ENCODE measurements around the gene ZNF770. TPM values are rescaled to one million over a fixed set of nuclear protein-coding genes. Genes with fewer than 3 reads are reported as not detected.

Gene ZNF770, protein sequence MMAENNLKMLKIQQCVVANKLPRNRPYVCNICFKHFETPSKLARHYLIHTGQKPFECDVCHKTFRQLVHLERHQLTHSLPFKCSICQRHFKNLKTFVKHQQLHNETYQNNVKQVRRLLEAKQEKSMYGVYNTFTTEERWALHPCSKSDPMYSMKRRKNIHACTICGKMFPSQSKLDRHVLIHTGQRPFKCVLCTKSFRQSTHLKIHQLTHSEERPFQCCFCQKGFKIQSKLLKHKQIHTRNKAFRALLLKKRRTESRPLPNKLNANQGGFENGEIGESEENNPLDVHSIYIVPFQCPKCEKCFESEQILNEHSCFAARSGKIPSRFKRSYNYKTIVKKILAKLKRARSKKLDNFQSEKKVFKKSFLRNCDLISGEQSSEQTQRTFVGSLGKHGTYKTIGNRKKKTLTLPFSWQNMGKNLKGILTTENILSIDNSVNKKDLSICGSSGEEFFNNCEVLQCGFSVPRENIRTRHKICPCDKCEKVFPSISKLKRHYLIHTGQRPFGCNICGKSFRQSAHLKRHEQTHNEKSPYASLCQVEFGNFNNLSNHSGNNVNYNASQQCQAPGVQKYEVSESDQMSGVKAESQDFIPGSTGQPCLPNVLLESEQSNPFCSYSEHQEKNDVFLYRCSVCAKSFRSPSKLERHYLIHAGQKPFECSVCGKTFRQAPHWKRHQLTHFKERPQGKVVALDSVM
- total RNA-seq (2022), result 61.0 and 73.6 TPM in 2 replicates
- Bru-seq, nascent RNA, result percentile 96 among the genes with signal in this experiment
- percentile 99 among the genes with signal in this experiment for BruChase-seq, experiment 1, labeled RNA remaining after a 6-hour chase
- BruChase-seq, experiment 2, labeled RNA remaining after a 2-hour chase, result percentile 99 among the genes with signal in this experiment
- long read RNA-seq, full-length matches to known transcripts, result 15 of 37 reads
- long read RNA-seq, partial matches to known transcripts, result 0 of 37 reads
- long read RNA-seq, other reads (novel, unspliced or antisense), result 22 of 37 reads

DNA sequence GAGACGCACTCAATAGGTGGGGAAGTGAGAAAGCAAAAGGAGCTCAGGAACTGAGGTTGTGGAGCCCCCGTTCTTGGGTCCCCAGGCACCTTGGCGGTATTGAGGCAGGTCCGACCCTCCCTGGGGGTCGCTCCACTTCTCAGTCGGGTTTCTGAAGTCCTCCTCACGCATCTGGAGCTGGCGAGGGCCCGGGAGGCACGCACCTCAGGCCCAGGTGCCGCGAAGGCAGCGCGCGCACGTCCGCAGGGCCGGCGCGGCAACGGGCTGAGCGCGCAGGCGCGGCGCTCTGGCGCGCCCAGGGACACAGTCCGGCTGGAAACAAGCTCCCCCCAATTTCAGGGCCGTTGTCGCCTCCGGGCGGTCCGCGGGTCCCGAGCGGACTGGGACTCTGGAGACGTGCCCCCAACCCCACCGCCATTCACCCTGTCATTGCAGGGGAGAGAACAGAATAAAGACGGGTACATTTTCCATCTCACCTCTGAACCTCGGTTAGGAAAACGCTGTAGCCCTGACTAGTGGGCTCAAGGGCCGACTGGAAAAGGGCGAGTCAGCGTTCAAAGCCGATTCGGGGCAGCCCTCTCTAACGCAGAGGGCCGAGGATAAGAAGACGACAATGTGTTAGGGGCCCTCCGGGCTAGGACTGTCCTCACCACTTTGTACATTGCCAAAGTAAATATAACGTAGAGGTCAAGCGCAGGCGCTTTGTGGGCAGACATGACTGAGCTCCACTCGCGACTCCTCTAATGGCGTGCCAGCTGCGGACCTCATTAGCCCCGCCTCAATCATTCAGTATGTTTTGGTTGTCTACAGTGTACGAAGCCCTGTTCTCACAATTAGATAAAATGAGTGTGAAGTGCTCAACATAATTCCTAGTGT, at the start of gene ZNF770:
Gene ZNF770, minus strand, starts transcription at position 261 of the 876 bp plus-strand sequence. CDS start 4,853 bp downstream, outside the sequence.
- peak; percentile 69 for DNase-seq (ENCODE audit: unreplicated experiment)
- intact Hi-C loops (cut with micrococcal nuclease), result loop anchor here (10.0 kb wide), 1 partner anchor 457 kb away; no protein-coding TSS in a partner anchor
- Mint-ChIP-seq H3K27ac (ENCODE audit: low read depth, unreplicated experiment) (peak within 1 kb of the TSS; percentile 98), H3K36me3 (ENCODE audit: insufficient read depth, unreplicated experiment) (peaks cover 28% of the 10 kb centered on the region), H3K4me1 (ENCODE audit: insufficient read depth, unreplicated experiment) (peaks cover 12% of the 10 kb centered on the region), H3K9me3 (ENCODE audit: unreplicated experiment) (no peaks in the 10 kb centered on the region), H3K4me3 (ENCODE audit: unreplicated experiment) (peak within 1 kb of the TSS; percentile 91), H3K27me3 (ENCODE audit: insufficient read depth, unreplicated experiment) (no peaks in the 10 kb centered on the region)
- ChIA-PET POLR2A (interaction anchor here (0.5 to 8.2 kb wide), 22 partner anchors 9 to 1680 kb away, joined by 3 to 181 read pairs (median 4); partner anchors contain the start of genes AQR and SLC12A6), CTCF (interaction anchor here (0.6 to 1.1 kb wide), 4 partner anchors 13 to 769 kb away, joined by 3 to 4 read pairs (median 4); no protein-coding TSS in a partner anchor)
- TSS peak; percentile 86 for BruUV-seq (replicated peaks)
- TF ChIP-seq, protein P1, sequence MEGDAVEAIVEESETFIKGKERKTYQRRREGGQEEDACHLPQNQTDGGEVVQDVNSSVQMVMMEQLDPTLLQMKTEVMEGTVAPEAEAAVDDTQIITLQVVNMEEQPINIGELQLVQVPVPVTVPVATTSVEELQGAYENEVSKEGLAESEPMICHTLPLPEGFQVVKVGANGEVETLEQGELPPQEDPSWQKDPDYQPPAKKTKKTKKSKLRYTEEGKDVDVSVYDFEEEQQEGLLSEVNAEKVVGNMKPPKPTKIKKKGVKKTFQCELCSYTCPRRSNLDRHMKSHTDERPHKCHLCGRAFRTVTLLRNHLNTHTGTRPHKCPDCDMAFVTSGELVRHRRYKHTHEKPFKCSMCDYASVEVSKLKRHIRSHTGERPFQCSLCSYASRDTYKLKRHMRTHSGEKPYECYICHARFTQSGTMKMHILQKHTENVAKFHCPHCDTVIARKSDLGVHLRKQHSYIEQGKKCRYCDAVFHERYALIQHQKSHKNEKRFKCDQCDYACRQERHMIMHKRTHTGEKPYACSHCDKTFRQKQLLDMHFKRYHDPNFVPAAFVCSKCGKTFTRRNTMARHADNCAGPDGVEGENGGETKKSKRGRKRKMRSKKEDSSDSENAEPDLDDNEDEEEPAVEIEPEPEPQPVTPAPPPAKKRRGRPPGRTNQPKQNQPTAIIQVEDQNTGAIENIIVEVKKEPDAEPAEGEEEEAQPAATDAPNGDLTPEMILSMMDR (IDR thresholded peaks at IDR 0.05; ENCODE audit: unreplicated experiment), result no peak

DNA sequence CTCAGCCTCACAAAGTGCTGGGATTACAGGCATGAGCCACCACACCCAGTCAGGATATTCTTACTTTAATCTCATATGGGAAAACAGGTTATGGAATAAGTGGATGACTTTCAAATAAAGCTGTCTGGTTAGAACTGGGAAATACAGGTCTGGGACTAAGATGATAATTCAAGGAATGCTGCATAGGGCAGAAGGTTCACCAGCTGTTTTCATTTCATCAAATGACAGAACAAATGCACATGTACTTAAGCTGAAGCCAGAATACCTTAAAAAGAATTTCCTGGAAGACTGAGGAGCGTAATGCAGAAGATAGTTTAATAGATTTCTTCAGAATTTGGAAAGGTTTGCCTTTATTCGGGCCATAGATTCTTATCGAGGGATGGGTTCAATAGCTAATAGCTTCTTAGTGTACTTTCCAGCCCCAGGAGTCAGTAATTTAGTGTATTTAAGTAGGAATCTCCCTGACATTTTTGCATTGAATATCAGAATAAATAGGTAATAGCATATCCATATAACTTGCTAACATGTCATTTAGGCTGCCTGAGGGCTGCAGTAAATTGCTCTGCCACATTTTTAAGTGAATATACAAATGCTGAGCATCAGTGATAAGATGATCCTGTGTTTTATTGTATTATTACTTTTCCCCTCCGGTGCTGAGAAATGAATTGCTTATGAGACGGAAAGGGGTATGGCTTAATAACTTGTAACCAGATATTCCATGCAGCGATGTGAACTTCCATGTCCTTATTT, 40.3 kb upstream of the ZNF770 start:
- no peak overlapping the region for H3K27ac Mint-ChIP-seq (ENCODE audit: low read depth, unreplicated experiment)
- H3K4me3 Mint-ChIP-seq (ENCODE audit: unreplicated experiment), result no peak overlapping the region
- BruUV-seq (replicated peaks), result no TSS peak
- intact Hi-C loops (cut with micrococcal nuclease), result no loop called here
- no peaks in the 10 kb centered on the region for H3K27me3 Mint-ChIP-seq (ENCODE audit: insufficient read depth, unreplicated experiment)
- DNase-seq (ENCODE audit: unreplicated experiment), result no peak
- peaks cover 11% of the 10 kb centered on the region for H3K4me1 Mint-ChIP-seq (ENCODE audit: insufficient read depth, unreplicated experiment)
- TF ChIP-seq, protein P1 (IDR thresholded peaks at IDR 0.05; ENCODE audit: unreplicated experiment), result no peak
- ChIA-PET CTCF (interaction anchor here (1.0 kb wide), 1 partner anchor 11 kb away, joined by 3 read pairs; no protein-coding TSS in a partner anchor), POLR2A (interaction anchor here (1.0 kb wide), 1 partner anchor 10 kb away, joined by 3 read pairs; no protein-coding TSS in a partner anchor)
- H3K36me3 Mint-ChIP-seq (ENCODE audit: insufficient read depth, unreplicated experiment), result no peaks in the 10 kb centered on the region
- H3K9me3 Mint-ChIP-seq (ENCODE audit: unreplicated experiment), result no peaks in the 10 kb centered on the region

DNA sequence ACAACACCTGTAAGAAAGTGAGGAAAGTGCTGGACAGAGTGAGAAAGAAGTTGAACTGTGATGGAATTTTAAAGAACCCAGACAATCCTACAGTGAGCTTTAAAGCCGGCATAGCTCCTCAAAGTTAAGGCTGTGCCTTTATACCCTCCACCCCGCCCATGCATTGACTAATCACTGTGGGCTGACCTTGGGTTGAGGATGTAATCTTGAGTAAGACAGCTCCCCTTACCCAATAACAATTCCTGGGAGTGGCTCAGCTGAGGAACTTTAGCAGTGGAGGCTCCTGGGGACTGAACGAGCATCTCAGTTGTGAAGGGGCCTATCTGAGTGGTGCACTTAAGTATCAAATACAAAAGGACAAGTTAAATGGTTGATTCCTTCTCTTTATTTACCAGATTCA, 35.7 kb upstream of the ZNF770 start:
- H3K4me3 Mint-ChIP-seq (ENCODE audit: unreplicated experiment), result no peak overlapping the region
- DNase-seq (ENCODE audit: unreplicated experiment), result peak; percentile 73
- no peaks in the 10 kb centered on the region for H3K9me3 Mint-ChIP-seq (ENCODE audit: unreplicated experiment)
- TF ChIP-seq, protein P1 (IDR thresholded peaks at IDR 0.05; ENCODE audit: unreplicated experiment), result no peak
- H3K36me3 Mint-ChIP-seq (ENCODE audit: insufficient read depth, unreplicated experiment), result no peaks in the 10 kb centered on the region
- no peak overlapping the region for H3K27ac Mint-ChIP-seq (ENCODE audit: low read depth, unreplicated experiment)
- POLR2A ChIA-PET, result interaction anchor here (0.6 to 3.9 kb wide), 8 partner anchors 8 to 670 kb away, joined by 3 to 20 read pairs (median 4); partner anchors contain the start of gene ZNF770
- H3K4me1 Mint-ChIP-seq (ENCODE audit: insufficient read depth, unreplicated experiment), result peaks cover 20% of the 10 kb centered on the region
- no peaks in the 10 kb centered on the region for H3K27me3 Mint-ChIP-seq (ENCODE audit: insufficient read depth, unreplicated experiment)
- no TSS peak for BruUV-seq (replicated peaks)
- intact Hi-C loops (cut with micrococcal nuclease), result no loop called here
- CTCF ChIA-PET, result interaction anchor here (0.9 to 1.4 kb wide), 2 partner anchors 21 to 54 kb away, joined by 3 to 4 read pairs; partner anchors contain the start of gene AQR
